Right forelimb (tissue), 1 donor: ENCODE results near the gene CPHXL.

Source experiments
- DNase-seq: peaks from one replicate; pipeline ENCODE4 v3.0.0-alpha.2; 2018

Gene CPHXL

DNA sequence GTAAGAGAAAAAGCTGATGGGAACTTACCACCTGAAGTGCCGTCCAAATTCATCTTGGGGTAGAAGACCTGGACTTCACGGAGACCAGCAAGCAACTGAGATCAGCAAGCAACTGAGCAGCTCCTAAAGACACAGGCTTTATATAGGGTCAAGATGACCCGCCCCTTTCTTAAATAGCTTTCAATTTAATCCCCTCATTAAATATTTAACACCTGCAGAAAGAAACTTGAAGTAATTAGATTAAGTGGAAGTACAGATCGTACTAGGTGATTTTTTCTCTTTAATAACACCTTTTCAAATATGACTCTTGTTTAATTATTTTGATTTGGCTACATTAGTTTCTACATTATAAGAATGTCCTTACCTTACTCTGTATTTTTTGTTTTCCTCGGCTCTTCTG lies at the start of gene CPHXL:
Gene CPHXL (minus strand): TSS at position 101 of the 400 bp plus-strand sequence. CDS start 48 bp downstream, at position 53.
- no peak for DNase-seq

- no peak for DNase-seq
Measured at GRCh38 chr16:75774197-75774596, 47.9 kb upstream of the CPHXL start.

DNA sequence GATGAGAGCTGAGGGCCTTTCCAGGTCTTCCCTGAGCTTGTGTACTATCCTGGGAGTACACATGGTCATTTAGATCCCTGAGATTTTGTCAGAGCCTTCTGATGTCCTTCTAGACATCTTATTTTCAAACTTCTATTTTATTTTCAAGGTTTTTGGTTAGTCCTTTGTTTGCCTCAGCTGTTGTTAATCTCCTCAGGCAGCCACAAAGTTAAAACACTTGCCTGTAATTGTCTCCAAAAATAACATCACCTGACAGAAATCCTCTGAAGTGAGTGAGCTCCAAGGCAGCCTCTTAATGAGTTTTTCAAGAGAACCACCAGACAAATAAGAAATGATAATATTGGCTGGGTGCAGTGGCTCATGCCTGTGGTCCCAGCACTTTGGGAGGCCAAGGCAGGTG lies 43.8 kb upstream of the CPHXL start:
- no peak for DNase-seq

DNA sequence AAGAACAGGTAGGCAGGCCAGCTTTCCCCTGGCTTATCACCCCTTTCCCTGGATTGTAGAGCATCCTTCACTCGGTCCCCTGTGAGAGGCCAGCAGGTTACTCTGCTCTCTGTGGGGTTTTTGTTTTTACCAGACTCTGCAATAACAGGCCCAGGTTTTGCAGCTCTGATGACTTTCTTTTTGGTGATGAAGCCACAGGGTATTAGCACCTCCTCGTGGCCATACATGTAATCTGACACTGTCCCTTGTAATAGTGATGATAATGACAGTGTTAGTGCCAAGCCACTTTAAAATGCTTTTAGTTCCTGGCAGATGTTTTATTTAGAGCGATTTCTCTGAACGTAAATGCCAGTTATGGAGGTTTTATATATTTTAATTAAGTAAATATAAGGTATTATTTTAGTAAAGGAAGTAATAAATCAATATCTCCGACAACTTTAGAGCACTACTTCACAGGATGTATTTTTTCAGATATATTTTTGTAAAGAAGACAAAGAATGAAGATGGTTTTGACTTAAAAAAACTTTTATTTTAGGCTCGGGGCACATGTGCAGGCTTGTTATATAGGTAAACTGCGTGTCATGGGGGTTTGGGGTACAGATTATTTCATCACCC lies 38.0 kb upstream of the CPHXL start:
- DNase-seq, result peak; percentile 58

DNA sequence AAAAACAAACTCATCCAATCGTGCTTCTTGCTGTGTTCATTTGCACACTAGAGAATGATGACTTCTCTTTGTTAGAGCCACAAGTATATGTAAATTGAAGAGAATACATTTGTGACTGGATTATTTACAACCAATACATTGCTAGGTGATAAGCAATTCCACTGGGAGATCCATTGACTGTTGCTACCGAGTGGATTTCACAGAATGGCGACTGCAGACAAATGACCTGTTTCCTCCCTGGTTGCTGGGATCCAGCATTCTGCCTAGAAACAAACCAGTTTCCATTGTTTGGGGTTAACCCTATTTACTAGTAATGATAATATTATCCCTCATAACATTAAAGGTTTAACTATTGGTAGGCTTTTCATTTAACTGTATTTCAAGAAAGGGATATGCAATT lies 36.9 kb upstream of the CPHXL start:
- DNase-seq, result no peak

- DNase-seq, result no peak
Measured at GRCh38 chr16:75762746-75763145, 36.5 kb upstream of the CPHXL start.

DNA sequence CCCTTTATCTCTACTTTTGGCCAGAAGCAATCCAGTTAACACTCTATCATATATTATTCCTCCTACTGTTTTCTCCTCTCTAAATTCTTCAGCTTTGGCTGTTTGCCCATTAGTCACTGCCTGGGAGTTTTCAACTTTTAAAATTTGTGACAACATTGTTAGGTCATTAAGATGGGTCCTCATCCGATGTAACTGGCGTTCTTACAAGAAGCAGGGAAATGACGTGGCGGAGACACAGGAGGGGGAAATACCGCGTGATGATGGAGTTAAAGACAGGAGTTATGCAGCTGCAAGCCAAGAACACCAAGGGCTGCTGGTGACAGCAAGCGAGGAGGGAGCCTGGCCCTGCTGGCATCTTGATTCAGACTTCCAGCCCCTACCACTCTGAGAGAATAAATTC lies 34.8 kb upstream of the CPHXL start:
- no peak for DNase-seq

DNA sequence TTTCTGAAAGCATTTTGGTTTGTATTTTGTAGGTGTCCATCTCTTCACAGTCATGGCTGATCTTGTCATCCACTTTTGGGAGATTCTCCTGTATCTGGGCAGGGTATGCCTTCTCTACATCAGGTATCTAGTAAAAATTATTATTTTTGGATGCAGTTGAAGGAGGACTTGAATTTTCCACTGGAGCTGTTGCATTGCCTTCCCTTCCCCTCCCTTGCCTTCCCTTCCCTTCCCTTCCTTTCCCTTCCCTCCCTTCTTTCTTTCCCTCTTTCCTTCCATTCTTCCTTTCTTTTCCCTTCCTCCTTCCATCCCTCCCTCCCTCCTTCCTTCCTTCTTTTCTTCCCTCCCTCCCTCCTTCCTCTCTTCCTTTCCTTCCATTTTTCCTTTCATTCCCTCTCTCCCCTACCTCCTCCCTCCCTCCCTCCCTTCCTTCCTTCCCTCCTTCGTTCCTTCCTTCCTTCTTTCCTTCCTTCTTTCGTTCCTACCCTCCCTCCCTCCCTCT lies 33.8 kb upstream of the CPHXL start:
- no peak for DNase-seq

- DNase-seq, result no peak
Measured at GRCh38 chr16:75758215-75758614, 31.9 kb upstream of the CPHXL start.

DNA sequence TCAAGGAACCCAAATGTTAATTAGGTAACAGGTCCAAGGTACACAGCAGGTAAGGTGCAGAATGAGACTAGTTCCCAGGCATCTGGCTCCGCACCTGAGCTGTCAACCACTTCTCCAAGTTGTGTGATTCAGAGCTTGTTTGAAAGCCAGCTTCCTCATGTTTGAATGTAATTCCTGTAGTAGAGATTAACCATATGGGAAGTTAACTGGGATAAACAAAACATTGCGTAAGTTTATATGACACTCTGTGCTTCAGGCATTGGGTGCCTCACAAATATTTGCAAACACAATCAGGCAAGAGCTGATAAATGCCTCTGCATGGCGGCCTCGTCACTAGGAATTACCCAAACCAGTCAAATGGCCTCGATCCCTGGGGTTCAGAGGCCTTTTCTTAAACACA lies 27.9 kb upstream of the CPHXL start:
- DNase-seq, result no peak

DNA sequence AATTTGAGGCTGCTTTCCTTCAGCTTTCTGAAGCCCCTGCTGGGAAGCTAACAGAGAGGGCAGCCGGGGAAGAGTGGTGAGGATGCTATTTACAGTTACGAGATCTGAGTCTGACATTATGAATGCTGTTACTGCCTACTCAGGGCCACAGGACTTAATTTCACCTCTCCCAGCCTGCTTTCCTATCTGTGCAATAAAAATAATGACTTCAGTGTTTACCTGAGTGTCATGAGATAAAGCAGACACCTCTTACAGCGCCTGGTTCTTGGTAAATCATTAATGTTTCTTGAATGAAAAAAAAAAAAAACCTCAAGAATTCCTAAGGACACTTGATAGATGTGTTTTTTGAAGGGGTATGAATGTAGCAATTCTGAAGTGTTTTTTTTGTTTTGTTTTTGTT lies 24.2 kb upstream of the CPHXL start:
- DNase-seq, result no peak

DNA sequence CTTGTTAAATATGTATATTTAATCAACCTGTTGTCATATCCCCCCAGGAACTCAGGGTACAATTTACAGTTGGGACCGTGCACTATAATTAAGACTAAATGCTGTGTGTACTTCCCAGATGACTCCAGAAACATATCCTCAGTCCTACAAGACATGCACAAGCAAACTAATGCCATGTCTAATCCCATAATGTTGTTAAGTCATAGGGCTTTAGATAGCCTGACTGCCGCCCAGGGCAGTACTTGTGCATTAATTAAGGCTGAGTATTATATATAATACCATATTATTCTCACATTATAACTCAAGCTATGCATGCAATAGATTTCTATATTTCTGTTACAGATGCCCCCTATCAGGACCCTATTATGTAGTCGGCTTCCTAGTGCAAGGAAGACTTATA lies 20.1 kb upstream of the CPHXL start:
- DNase-seq, result no peak

DNA sequence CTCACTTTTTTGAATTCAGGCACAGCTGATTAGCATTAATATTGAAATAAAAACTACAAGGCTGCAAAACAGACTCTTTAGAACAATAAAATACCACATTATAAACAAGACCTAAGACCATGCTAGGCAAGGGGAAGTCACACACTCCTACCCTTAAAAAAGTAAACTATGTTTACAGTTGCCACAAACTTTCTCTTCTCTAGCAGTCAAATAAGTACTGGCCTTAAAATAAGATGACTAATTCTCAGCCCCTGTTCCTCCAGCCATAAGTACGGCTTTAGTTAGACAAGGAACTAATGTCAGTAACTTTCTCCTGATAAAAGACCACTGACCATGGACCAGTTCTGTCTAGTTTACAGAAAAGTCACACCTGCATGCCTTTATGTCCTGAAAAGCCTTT lies 19.5 kb upstream of the CPHXL start:
- DNase-seq, result no peak

DNA sequence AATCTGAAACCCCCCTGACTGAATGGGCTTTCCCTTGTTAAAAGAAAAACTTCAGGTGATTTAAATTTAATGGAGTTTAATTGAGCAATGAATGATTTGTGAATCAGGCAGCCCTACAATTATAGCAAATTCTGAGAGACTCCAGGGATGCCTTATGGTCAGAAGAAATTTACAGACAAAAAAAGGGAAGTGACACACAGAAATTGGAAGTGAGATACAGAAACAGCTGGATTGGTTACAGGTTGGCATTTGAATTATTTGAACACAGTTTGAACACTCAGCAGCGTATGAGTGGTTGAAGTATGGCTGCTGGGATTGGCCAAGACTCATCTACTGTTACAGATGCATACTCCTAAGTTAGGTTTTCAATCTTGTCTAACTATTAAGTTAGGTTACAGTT lies 19.0 kb upstream of the CPHXL start:
- DNase-seq, result no peak

DNA sequence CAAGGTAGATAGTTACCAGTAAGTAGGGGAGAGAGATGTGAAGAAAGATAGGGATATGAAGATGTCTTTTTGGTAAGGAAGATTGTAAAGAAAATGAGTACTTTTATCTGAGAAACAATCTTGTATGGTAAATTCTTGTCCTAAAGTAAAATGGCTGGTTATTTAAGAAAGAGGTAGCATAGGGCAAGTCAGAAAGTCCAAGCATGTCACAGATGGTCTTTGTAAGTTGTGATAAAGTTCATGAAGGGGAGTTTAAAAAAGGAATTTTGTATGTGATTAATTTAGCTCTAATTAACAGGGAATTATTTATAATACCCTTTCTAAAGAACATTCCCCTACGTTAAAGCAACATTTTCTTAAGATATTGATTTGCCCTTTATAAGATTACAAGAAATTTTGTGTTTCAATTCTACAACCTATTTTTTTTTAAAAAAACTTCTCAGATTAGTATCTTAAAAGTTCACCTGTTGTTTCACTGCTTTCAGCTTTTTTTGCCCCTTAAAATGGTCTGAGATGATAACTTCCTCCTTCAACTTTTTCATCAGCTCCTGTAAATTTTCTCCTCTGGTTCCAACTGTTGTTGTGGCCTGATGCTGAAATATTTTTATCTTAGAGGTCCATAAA lies 16.2 kb upstream of the CPHXL start:
- no peak for DNase-seq

DNA sequence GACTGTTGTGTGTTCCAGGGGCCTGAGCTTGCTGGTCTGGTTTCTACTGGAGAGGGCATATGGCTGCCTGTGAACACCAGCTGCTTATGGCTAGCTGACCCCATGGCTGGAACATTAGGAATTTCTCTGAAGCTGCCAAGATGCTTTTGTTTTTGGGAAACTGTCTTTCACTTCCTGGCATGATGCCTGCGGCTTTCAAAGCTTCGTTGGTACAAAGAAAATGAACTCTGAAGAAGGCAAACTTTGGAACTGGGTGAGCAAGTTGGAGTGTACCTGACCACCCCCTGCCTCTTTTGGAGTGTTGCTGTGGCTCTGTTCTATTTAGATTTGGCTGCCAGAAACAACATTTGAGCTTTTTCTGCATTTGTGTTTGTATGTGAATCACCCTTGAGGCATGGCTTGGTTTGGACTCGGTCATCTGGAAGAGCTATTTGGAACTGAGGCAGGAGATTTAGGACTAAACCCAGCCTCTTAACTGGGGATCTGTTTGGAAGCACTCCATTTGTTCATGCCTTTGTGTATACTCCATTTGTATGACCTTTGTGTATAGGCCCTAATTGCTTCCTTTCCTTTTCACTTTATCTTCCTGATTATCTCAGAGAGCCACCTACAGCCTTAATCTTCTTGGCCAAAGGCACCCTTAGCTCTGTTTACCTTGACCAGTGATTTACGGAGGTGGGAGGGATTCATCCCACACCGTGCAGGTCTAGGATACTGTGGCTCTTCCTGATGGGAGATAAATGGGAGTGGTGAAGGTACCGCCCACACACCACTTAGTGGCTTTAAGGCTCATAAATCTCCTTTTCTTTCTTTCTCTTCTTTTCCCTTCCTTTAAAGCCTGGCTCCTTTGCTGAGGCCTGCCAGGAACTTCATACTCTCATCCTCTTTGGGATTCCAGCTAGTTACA lies 7.3 kb upstream of the CPHXL start:
- no peak for DNase-seq

- no peak for DNase-seq
Measured at GRCh38 chr16:75732871-75733270, 6.6 kb upstream of the CPHXL start.

DNA sequence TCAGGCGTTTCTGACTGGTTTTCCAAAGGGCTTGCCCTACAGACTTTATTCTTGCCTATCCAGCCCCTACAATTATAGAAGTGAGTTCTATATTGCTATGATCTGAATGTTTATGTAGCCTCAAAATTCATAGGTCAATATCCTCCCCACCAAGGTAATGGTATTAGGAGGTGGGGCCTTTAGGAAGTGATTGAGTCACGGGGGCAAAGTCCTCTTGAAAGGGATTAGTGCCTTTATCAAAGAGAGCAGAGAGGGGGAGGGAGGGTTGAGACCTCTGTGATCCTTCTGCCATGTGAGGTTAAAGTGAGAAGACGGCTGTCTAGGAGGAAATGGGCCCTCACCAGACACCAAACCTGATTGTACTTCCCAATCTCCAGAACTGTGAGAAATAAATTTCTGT lies 931 bp upstream of the CPHXL start:
- DNase-seq, result no peak

DNA sequence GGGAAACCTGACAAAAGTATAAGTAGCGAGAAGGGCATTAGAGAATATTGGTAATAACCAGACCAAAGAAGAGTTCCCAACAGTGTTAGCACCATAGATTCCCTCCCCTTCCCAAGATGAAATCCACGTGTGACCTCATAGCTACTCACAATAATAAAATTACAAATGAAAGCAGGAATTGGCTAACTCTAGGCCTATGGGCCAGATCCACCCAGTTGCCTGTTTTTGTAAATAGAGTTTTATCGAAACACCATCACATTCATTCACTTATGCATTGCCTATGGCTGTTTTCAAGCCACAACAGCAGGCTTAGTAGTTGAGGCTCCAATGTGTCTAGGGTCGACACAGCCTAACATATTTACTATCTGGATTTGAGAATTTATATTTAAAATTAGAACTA lies 7.8 kb downstream of the CPHXL start:
- DNase-seq, result no peak

GRCh38 chr16:75714661-75715060 lies 11.6 kb downstream of the CPHXL start:
- DNase-seq, result no peak

GRCh38 chr16:75710344-75710743 lies 15.9 kb downstream of the CPHXL start:
- no peak for DNase-seq

DNA sequence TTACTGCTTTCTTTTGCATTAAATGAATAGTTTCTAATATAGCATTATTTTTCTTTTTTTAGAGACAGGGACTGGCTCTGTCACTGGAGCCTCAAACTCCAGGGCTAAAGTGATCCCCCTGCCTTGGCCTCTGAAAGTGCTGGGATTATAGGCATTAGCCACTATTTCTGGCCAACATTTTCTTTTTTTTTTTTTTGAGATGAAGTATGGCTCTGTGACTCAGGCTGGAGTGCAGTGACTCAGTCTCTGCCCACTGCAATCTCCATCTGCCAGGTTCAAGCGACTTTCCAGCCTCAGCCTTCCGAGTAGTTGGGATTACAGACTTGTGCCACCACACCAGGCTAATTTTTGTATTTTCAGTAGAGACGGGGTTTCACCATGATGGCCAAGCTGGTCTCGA lies 23.0 kb downstream of the CPHXL start:
- DNase-seq, result no peak

GRCh38 chr16:75702242-75702641 lies 24.0 kb downstream of the CPHXL start:
- DNase-seq, result no peak

- DNase-seq, result no peak
Measured at GRCh38 chr16:75701361-75701760, 24.9 kb downstream of the CPHXL start, which contains the start of gene DUXB. TSS of gene DUXB (minus strand) at chr16:75701461. CDS start at chr16:75701418, 43 bp downstream.
